GM23338 (cell line): Measurements from ENCODE around the gene FXYD6. TPM values are rescaled to one million over a fixed set of nuclear protein-coding genes. Genes with fewer than 3 reads are reported as not detected.

Source experiments
- ATAC-seq: fragments of 200-7000 bp; cut with Tn5 transposase; 3 replicates; pipeline ENCODE4 v1.9.1; 2020
- DNase-seq: peaks from one replicate; pipeline ENCODE4 v3.0.0-alpha.2; 2015; ENCODE audit warnings: low spot score
- H2AFZ ChIP-seq: fragments of 200-600 bp; sonication (generic); 2 replicates; pipeline ENCODE4 v1.8.0; 2016; ENCODE audit warnings: antibody characterized with exemption, mild to moderate bottlenecking, moderate library complexity
- H3F3A ChIP-seq: fragments of 200-600 bp; sonication (generic); replicated peaks from 2 replicates; pipeline ENCODE4 v1.8.0; 2017; ENCODE audit warnings: antibody characterized with exemption, mixed run types, low read depth
- H3K27ac ChIP-seq: fragments of 200-600 bp; sonication (generic); 2 replicates; pipeline ENCODE4 v1.6.1; 2016; ENCODE audit warnings: low read depth
- H3K27me3 ChIP-seq: fragments of 200-600 bp; sonication (generic); 2 replicates; pipeline ENCODE4 v1.8.0; 2016; ENCODE audit warnings: mild to moderate bottlenecking, mixed run types, moderate library complexity; ENCODE audit not compliant: insufficient read depth
- H3K36me3 ChIP-seq: fragments of 200-600 bp; sonication (generic); 2 replicates; pipeline ENCODE4 v1.8.0; 2016; ENCODE audit warnings: mild to moderate bottlenecking; ENCODE audit not compliant: insufficient read depth
- H3K4me1 ChIP-seq: fragments of 200-600 bp; sonication (generic); 2 replicates; pipeline ENCODE4 v1.8.0; 2016; ENCODE audit warnings: mild to moderate bottlenecking, moderate library complexity; ENCODE audit not compliant: insufficient read depth
- H3K4me2 ChIP-seq: fragments of 200-600 bp; sonication (generic); 2 replicates; pipeline ENCODE4 v1.7.1; 2017; ENCODE audit warnings: mixed run types
- H3K4me3 ChIP-seq: fragments of 200-600 bp; sonication (generic); 2 replicates; pipeline ENCODE4 v1.6.1; 2016; ENCODE audit warnings: mixed run types
- H3K79me2 ChIP-seq: fragments of 200-600 bp; sonication (generic); replicated peaks from 2 replicates; pipeline ENCODE4 v1.8.0; 2017; ENCODE audit warnings: mild to moderate bottlenecking; ENCODE audit not compliant: insufficient read depth
- H3K9me2 ChIP-seq: fragments of 200-600 bp; sonication (generic); 2 replicates; pipeline ENCODE4 v1.8.0; 2017; ENCODE audit not compliant: insufficient read depth
- H4K20me1 ChIP-seq: fragments of 200-600 bp; sonication (generic); replicated peaks from 2 replicates; pipeline ENCODE4 v1.8.0; 2017; ENCODE audit warnings: mild to moderate bottlenecking; ENCODE audit not compliant: insufficient read depth
- H3K27ac Mint-ChIP-seq: 2 replicates; pipeline ENCODE4 v1.8.0; 2020; ENCODE audit warnings: inconsistent platforms, mild to moderate bottlenecking, moderate library complexity, mixed read lengths
- H3K27me3 Mint-ChIP-seq: 3 replicates; pipeline ENCODE4 v1.8.0; 2022; ENCODE audit warnings: low read depth, mild to moderate bottlenecking, moderate library complexity, mixed read lengths, inconsistent platforms; ENCODE audit not compliant: insufficient read depth, poor library complexity
- H3K36me3 Mint-ChIP-seq: 3 replicates; pipeline ENCODE4 v1.8.0; 2021; ENCODE audit warnings: low read depth, mild to moderate bottlenecking, inconsistent platforms, moderate library complexity, mixed read lengths
- H3K4me1 Mint-ChIP-seq: 3 replicates; pipeline ENCODE4 v1.8.0; 2020; ENCODE audit warnings: mild to moderate bottlenecking, inconsistent platforms, mixed read lengths
- H3K4me3 Mint-ChIP-seq: 3 replicates; pipeline ENCODE4 v1.8.0; 2021; ENCODE audit warnings: moderate library complexity, mild to moderate bottlenecking, inconsistent platforms, mixed read lengths
- H3K9me3 Mint-ChIP-seq: 3 replicates; pipeline ENCODE4 v1.8.0; 2020; ENCODE audit warnings: moderate library complexity, mild to moderate bottlenecking, inconsistent platforms, mixed read lengths
- EZH2phosphoT487 ChIP-seq: fragments of 200-600 bp; sonication (generic); IDR thresholded peaks from one replicate; pipeline ENCODE4 v1.8.1; 2018; ENCODE audit warnings: antibody characterized with exemption; ENCODE audit not compliant: unreplicated experiment
- NANOG ChIP-seq: IDR thresholded peaks from 2 replicates; pipeline ENCODE4 v1.6.1; 2016; ENCODE audit warnings: antibody characterized with exemption, borderline replicate concordance
- POLR2AphosphoS5 ChIP-seq: IDR thresholded peaks from 2 replicates; pipeline ENCODE4 v1.6.1; 2016; ENCODE audit warnings: antibody characterized with exemption, low read depth
- ZNF462 ChIP-seq: fragments of 250-450 bp; sonication (Bioruptor Pico); IDR thresholded peaks from 2 replicates; pipeline ENCODE4 v1.5.0; 2020; ENCODE audit warnings: mild to moderate bottlenecking, moderate library complexity
- polyA plus RNA-seq: library from polyadenylated mRNA; unstranded; fragments of >200 nt; fragmentation: Nextera tagmentation; extraction: Ambion mirVana; gene quantifications from 2 replicates; pipeline ENCODE4 v1.2.1, GENCODE V29; 2016
- total RNA-seq: library from RNA; depleted of rRNA; stranded (reverse); fragments of >200 nt; shearing (Covaris generic); gene quantifications from 2 replicates; pipeline ENCODE4 v1.2.3, GENCODE V29; 2014
- TF ChIP-seq, protein P1 (sequence below), 2 experiments: fragments of 200-600 bp in 1 of 2; sonication (generic) in 1 of 2; conservative IDR thresholded peaks; 2 replicates each; pipeline versions ENCODE4 v1.5.1 to v1.6.1; 2016 to 2017; ENCODE audit warnings: antibody characterized with exemption in 2 of 2, low read depth in 2 of 2, mild to moderate bottlenecking in 2 of 2, moderate library complexity in 1 of 2

The FXYD6 gene
- total and polyA plus RNA-seq, 2 experiments from 2014 or later = 26.2 to 30.7 TPM

DNA sequence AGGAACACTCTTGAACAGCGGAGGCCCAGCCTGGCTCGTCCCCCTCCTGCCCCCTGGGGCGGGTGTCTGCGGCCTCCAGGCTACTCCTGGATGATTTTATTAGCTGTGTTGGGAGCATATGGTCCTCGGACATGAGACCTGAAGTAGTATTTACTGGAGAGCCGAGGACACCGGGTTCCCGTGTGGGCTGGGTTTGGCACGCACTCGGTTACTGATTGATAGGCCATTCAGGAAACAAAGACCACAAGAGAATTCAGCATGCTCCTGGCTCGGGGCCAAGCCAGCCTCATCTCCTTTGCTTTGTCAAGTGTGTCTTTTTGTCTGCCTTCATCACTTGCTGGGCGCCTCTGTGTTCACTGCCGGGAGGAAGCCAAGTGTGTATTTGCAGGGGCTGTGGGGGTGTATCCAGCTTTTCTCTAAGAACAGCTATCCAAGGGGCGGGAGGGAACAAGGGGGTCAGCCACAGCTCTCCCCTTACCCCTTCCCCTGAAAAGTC is 61.6 kb downstream of the FXYD6 start:
- H3K27ac ChIP-seq = no peak overlapping the region
- no peak overlapping the region for H3K4me3 ChIP-seq
- DNase-seq = no peak
- H3K4me1 ChIP-seq = peaks cover 10% of the 10 kb centered on the region; the same call in 1 of the 2 replicates
- no peak overlapping the region for H3K4me3 Mint-ChIP-seq
- no peak overlapping the region for H3K27ac Mint-ChIP-seq
- no peaks in the 10 kb centered on the region for H3F3A ChIP-seq
- peaks cover 11% of the 10 kb centered on the region for H3K27me3 Mint-ChIP-seq
- no peaks in the 10 kb centered on the region for H3K79me2 ChIP-seq
- H4K20me1 ChIP-seq = no peaks in the 10 kb centered on the region; the same call in 1 of the 2 replicates
- no peak overlapping the region for H3K4me2 ChIP-seq
- TF ChIP-seq EZH2phosphoT487 (no peak), NANOG (no peak), POLR2AphosphoS5 (no peak), ZNF462 (CRISPR knock-in tag) (no peak)
- TF ChIP-seq, protein P1, sequence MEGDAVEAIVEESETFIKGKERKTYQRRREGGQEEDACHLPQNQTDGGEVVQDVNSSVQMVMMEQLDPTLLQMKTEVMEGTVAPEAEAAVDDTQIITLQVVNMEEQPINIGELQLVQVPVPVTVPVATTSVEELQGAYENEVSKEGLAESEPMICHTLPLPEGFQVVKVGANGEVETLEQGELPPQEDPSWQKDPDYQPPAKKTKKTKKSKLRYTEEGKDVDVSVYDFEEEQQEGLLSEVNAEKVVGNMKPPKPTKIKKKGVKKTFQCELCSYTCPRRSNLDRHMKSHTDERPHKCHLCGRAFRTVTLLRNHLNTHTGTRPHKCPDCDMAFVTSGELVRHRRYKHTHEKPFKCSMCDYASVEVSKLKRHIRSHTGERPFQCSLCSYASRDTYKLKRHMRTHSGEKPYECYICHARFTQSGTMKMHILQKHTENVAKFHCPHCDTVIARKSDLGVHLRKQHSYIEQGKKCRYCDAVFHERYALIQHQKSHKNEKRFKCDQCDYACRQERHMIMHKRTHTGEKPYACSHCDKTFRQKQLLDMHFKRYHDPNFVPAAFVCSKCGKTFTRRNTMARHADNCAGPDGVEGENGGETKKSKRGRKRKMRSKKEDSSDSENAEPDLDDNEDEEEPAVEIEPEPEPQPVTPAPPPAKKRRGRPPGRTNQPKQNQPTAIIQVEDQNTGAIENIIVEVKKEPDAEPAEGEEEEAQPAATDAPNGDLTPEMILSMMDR (conservative IDR thresholded peaks at IDR 0.05; ENCODE audit: low read depth in 2 of 2) = no peak
- no peaks in the 10 kb centered on the region for H3K27me3 ChIP-seq
- ATAC-seq = no peak
- no peaks in the 10 kb centered on the region for H3K36me3 ChIP-seq
- no peaks in the 10 kb centered on the region for H3K9me2 ChIP-seq
- no peak overlapping the region for H2AFZ ChIP-seq
- no peaks in the 10 kb centered on the region; the same call in 2 of the 3 replicates for H3K36me3 Mint-ChIP-seq
- no peaks in the 10 kb centered on the region for H3K9me3 Mint-ChIP-seq
- peaks cover 37% of the 10 kb centered on the region for H3K4me1 Mint-ChIP-seq
